ENCODE results near the gene KCNG2. TPM values are rescaled to one million over a fixed set of nuclear protein-coding genes. Genes with fewer than 3 reads are reported as not detected.

The KCNG2 gene
- total RNA-seq, 4 donors from 2014 or later = 0.55 TPM; not detected in 3

- DNase-seq (no peak), ATAC-seq (no peak)
- Histone ChIP-seq H3K27me3 (peaks cover 5 to 24% (median 13%) of the 10 kb centered on the region in 3 donors), H3K27ac (no peak overlapping the region), H3K9me3 (no peaks in the 10 kb centered on the region), H3K4me3 (no peak overlapping the region), H3K4me1 (peaks cover 0 to 7% of the 10 kb centered on the region in 2 donors), H3K36me3 (no peaks in the 10 kb centered on the region)
- TF ChIP-seq CTCF (IDR thresholded peaks at IDR 0.05 in 4 of 5, conservative IDR thresholded peaks at IDR 0.05 in 1 of 5) (no peak), POLR2A (IDR thresholded peaks at IDR 0.05) (no peak)
- intact Hi-C loops (cut with DNase I; ENCODE audit: low total_unique reads) = no loop called here
- in situ Hi-C loops (cut with MboI; ENCODE audit: low sequenced_read_pairs in 4 of 4) = no loop called here
Observed at GRCh38 chr18:79879566-79879965, 81.8 kb downstream of the KCNG2 start.

GRCh38 chr18:79881695-79882094 lies 84.0 kb downstream of the KCNG2 start:
- intact Hi-C loops (cut with DNase I; ENCODE audit: low total_unique reads) = no loop called here
- no peak for ATAC-seq
- H3K9me3 ChIP-seq = no peaks in the 10 kb centered on the region
- H3K36me3 ChIP-seq = no peaks in the 10 kb centered on the region
- peaks cover 0 to 18% (median 8%) of the 10 kb centered on the region in 3 donors for H3K27me3 ChIP-seq
- no peak overlapping the region for H3K27ac ChIP-seq
- DNase-seq = no peak
- H3K4me1 ChIP-seq = peaks cover 0 to 7% of the 10 kb centered on the region in 2 donors
- in situ Hi-C loops (cut with MboI; ENCODE audit: low sequenced_read_pairs in 4 of 4) = no loop called here
- no peak for TF ChIP-seq POLR2A (IDR thresholded peaks at IDR 0.05)
- TF ChIP-seq CTCF (IDR thresholded peaks at IDR 0.05 in 4 of 5, conservative IDR thresholded peaks at IDR 0.05 in 1 of 5) = no peak
- no peak overlapping the region for H3K4me3 ChIP-seq

GRCh38 chr18:79882522-79883241 lies 84.9 kb downstream of the KCNG2 start:
- DNase-seq = no peak
- Histone ChIP-seq H3K9me3 (no peaks in the 10 kb centered on the region), H3K27ac (no peak overlapping the region), H3K36me3 (no peaks in the 10 kb centered on the region), H3K4me3 (no peak overlapping the region), H3K27me3 (peaks cover 0 to 16% (median 6%) of the 10 kb centered on the region in 3 donors), H3K4me1 (peaks cover 0 to 2% of the 10 kb centered on the region in 2 donors)
- ATAC-seq = no peak
- intact Hi-C loops (cut with DNase I; ENCODE audit: low total_unique reads) (no loop called here), in situ Hi-C loops (cut with MboI; ENCODE audit: low sequenced_read_pairs in 4 of 4) (no loop called here)
- TF ChIP-seq POLR2A (IDR thresholded peaks at IDR 0.05) = no peak
- TF ChIP-seq CTCF (IDR thresholded peaks at IDR 0.05 in 4 of 5, conservative IDR thresholded peaks at IDR 0.05 in 1 of 5) = no peak

- no peaks in the 10 kb centered on the region for H3K36me3 ChIP-seq
- no peak overlapping the region for H3K27ac ChIP-seq
- intact Hi-C loops (cut with DNase I; ENCODE audit: low total_unique reads) (no loop called here), in situ Hi-C loops (cut with MboI; ENCODE audit: low sequenced_read_pairs in 4 of 4) (no loop called here)
- no peaks in the 10 kb centered on the region for H3K9me3 ChIP-seq
- H3K27me3 ChIP-seq = peaks cover 0 to 6% (median 5%) of the 10 kb centered on the region in 3 donors
- no peak for TF ChIP-seq CTCF (IDR thresholded peaks at IDR 0.05 in 4 of 5, conservative IDR thresholded peaks at IDR 0.05 in 1 of 5)
- TF ChIP-seq POLR2A (IDR thresholded peaks at IDR 0.05) = no peak
- ATAC-seq (no peak), DNase-seq (no peak)
- no peak overlapping the region for H3K4me3 ChIP-seq
- no peaks in the 10 kb centered on the region for H3K4me1 ChIP-seq
Observed at GRCh38 chr18:79883461-79884293, 85.9 kb downstream of the KCNG2 start.
